Motor neuron (in vitro differentiated cells): ENCODE measurements around the gene ADRA2B. TPM values are rescaled to one million over a fixed set of nuclear protein-coding genes. Genes with fewer than 3 reads are reported as not detected.
A peak's percentile ranks its signal among the peaks of the same experiment; 100 is the strongest.

ENCODE experiments used
- ATAC-seq, 8 experiments: fragments of 200-7000 bp; cut with Tn5 transposase; replicated peaks in 6 of 8; 2 replicates each; pipeline ENCODE4 v1.8.0; 2021; ENCODE audit warnings: mild to moderate bottlenecking in 8 of 8, moderate library complexity in 8 of 8
- H3K27ac ChIP-seq, 2 donors: fragments of 250-450 bp; sonication (Bioruptor Pico); 2 replicates each; pipeline ENCODE4 v1.9.0; 2021; ENCODE audit warnings: antibody characterized with exemption in 2 of 2, mild to moderate bottlenecking in 2 of 2, moderate library complexity in 1 of 2
- H3K4me1 ChIP-seq, 2 donors: fragments of 250-450 bp; sonication (Bioruptor Pico); replicated peaks in 1 of 2; 2 replicates each; pipeline ENCODE4 v1.6.1; 2021; ENCODE audit warnings: antibody characterized with exemption in 2 of 2, mild to moderate bottlenecking in 2 of 2, moderate library complexity in 1 of 2
- H3K4me3 ChIP-seq, 5 donors: fragments of 250-450 bp; sonication (Bioruptor Pico); 2 replicates each; pipeline ENCODE4 v1.9.0; 2021; ENCODE audit warnings: antibody characterized with exemption in 5 of 5, mild to moderate bottlenecking in 5 of 5, moderate library complexity in 4 of 5
- WGBS, 10 experiments: fragments of 450-650 bp; shearing (Covaris generic); methylation state at CpG; one replicate each; pipeline ENCODE4 v1.0.0; 2022; 5-methylcytosine and 5-hydroxymethylcytosine counted together
- in situ Hi-C, 9 experiments: fragments of 400-800 bp; cut with MboI; loops; one replicate each; pipeline ENCODE4 v1.15.0; 2021; ENCODE audit warnings: low sequenced_read_pairs in 9 of 9, low pct_unique_long_range_greater_than_20kb in 2 of 9; ENCODE audit not compliant: unreplicated experiment in 9 of 9
- total RNA-seq, 8 experiments: library from RNA; unstranded; fragments of 300-600 nt; gene quantifications; 2 replicates each; pipeline versions ENCODE4 v1.2.3 to v1.2.4, GENCODE V29; 2022

ADRA2B gene
- total RNA-seq, 8 experiments from 2014 or later = 0.09 to 0.81 (median 0.20) TPM; not detected in 1

DNA sequence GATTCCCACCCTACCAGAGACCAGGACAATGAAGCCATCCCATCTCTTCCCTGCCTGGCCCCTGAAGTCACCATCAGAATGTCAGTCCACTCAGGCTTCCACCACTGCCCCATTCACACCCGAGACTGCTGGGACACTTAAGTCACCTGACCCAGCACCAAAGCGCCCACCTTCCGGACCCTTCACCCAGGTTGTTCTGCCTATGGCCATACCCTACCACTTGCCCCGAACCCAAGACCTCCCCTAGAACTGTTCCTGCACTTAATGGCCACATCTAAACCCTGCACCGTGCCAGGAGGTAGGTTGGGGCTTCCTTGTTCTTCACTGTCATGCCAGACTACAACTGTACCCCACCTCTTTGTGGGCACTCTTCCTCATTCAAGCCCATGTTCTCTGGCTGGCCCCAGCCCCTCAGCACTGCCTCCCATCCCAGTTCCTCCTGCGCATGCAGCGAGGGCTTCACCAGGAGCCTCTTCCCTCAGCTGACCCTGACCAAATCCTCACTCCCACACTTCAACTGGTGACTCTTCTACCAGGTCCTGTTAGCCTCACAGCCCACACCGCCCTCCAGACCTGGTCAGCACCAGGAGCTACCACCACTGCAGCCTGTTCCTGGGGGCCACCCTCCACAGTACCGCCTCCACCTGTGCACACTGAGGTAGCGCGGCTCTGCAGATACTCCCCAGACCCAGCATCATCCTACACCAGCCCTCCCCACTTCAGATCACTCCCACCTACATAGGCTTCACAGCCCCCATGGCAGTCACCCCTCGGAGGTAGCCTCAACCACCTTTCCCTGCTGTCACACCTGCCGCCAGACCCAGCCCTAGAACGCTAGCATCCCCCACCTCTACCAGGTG, 8.3 kb upstream of the ADRA2B start:
- 40 to 100% (median 62%) methylated on average over 1 to 7 of the region's 14 CpGs; no CpG with 5 or more reads in 4 of the 10 experiments for WGBS, 10 experiments
- H3K4me1 ChIP-seq = no peaks in the 10 kb centered on the region
- in situ Hi-C loops = loop anchor here in 2 of 9 experiments (25.0 kb wide), 1 partner anchor 112 kb away; no protein-coding TSS in a partner anchor
- H3K27ac ChIP-seq = no peak overlapping the region
- no peak overlapping the region for H3K4me3 ChIP-seq
- no peak for ATAC-seq

DNA sequence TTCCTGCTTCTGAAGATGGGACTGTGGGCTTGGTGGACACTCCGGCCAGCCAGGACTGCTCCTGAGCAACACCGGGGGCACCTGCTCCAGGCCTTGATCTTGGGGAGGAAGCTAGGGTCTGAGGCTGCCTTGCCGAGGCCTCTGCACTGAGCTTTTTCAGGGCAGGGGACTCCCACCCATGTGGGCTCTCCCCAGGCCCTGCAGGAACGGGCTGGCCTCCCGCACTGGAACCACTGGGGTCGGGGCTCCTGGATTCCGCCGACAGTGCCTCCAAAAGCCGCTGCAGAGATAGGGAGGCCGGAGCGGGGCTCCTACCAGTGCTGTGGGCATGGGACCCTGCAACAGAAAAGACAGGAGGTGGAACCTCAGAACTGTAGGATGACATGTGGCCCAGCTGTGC, 7.6 kb upstream of the ADRA2B start:
- in situ Hi-C loops = loop anchor here in 2 of 9 experiments (25.0 kb wide), 1 partner anchor 112 kb away; no protein-coding TSS in a partner anchor
- ATAC-seq = no peak
- WGBS, 10 experiments = 100% methylated on average over 4 of the region's 11 CpGs; no CpG with 5 or more reads in 9 of the 10 experiments
- no peaks in the 10 kb centered on the region for H3K4me1 ChIP-seq
- no peak overlapping the region for H3K4me3 ChIP-seq
- no peak overlapping the region for H3K27ac ChIP-seq

DNA sequence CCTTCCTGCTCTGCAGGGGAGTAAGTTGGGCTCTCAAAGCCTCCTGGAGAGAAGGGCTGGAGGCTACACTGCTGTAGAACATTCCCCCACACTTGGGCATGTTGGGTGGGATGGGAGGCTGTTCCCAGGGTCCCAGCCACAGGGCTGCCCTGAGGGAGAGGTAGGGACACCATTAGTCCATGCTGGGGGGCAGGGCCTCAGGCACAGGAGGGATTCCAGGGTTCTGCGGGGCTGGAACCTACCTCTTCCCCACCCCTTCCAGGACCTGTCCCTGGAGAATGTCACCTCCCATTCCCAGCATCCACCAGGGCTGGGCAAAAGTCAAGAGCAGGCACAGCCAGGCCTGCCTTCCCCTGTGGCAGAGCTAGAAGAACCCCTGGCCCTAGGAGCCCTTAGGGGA, 6.9 kb upstream of the ADRA2B start:
- no CpG with 5 or more reads among the region's 1 CpG for WGBS, 10 experiments
- in situ Hi-C loops = loop anchor here in 2 of 9 experiments (25.0 kb wide), 1 partner anchor 111 kb away; no protein-coding TSS in a partner anchor

GRCh38 chr2:96122391-96122790, 6.0 kb upstream of the ADRA2B start:
- H3K4me1 ChIP-seq = no peaks in the 10 kb centered on the region
- in situ Hi-C loops = loop anchor here in 2 of 9 experiments (25.0 kb wide), 1 partner anchor 110 kb away; no protein-coding TSS in a partner anchor
- ATAC-seq = no peak
- 57 to 80% methylated on average over 2 to 4 of the region's 5 CpGs; no CpG with 5 or more reads in 8 of the 10 experiments for WGBS, 10 experiments
- no peak overlapping the region for H3K27ac ChIP-seq
- no peak overlapping the region for H3K4me3 ChIP-seq

More for the DNA sequence above, 6.9 kb upstream of the ADRA2B start:
- Histone ChIP-seq H3K4me1 (no peaks in the 10 kb centered on the region), H3K4me3 (no peak overlapping the region), H3K27ac (no peak overlapping the region)
- ATAC-seq = no peak

- Histone ChIP-seq H3K4me1 (no peaks in the 10 kb centered on the region), H3K4me3 (no peak overlapping the region), H3K27ac (no peak overlapping the region)
- WGBS, 10 experiments = 23 to 100% (median 72%) methylated on average over 1 to 4 of the region's 4 CpGs; no CpG with 5 or more reads in 4 of the 10 experiments
- ATAC-seq = no peak
- in situ Hi-C loops = loop anchor here in 2 of 9 experiments (25.0 kb wide), 1 partner anchor 109 kb away; no protein-coding TSS in a partner anchor
Observed at GRCh38 chr2:96121414-96121813, 5.0 kb upstream of the ADRA2B start.

DNA sequence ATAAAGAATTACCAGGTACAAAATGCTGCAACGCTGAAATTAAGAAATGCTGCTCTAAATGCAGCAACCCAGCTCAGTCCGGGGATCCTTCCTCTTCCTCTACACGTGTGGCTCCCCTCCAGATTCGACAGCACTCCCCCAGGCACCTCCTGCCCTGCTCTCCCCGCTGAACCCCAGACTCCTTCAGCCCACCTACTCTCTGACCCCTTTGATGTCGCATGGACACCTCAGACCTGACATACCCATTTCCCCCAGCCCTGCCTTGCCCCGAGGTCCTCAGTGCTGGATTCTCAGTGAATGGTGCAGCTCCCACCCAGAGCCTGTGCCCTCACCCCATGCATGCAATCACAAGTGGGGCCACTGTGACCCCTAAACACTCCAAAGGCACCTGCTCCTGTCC, 4.6 kb upstream of the ADRA2B start:
- H3K4me1 ChIP-seq = no peaks in the 10 kb centered on the region
- no peak overlapping the region for H3K4me3 ChIP-seq
- no peak overlapping the region for H3K27ac ChIP-seq
- in situ Hi-C loops = loop anchor here in 2 of 9 experiments (25.0 kb wide), 1 partner anchor 109 kb away; no protein-coding TSS in a partner anchor
- no peak for ATAC-seq
- 20 to 100% (median 46%) methylated on average over 1 to 6 of the region's 7 CpGs; no CpG with 5 or more reads in 6 of the 10 experiments for WGBS, 10 experiments

DNA sequence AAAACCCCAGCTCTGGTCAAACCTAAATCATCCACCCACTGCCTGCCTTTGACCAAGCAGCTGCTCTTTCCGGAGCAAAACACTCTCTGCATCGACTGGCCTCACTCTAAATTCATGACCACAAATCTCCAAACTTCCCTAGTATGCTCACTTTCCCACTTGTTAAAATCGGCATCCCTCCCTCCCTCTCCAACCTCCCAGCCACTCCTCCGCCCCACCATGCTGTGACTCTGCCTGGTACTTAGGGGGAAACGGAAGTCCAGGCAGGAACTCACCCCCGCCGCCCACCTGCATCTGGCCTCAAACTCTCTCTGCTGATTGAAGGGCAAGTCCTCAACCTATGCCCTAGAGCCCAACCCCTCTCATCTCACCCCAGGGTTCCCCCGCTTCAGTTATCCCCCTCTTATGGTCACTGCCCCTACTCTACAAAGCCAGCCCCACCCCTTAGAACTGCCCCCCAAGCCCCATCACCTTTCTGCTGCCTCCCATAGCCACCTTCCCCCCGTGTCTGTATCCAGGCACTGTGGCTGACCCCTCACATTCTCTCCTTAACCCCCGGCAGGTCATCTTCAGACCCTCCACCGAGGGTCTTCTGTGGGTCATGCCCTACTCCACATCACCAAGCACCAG, 3.8 kb upstream of the ADRA2B start:
- ATAC-seq = no peak
- in situ Hi-C loops = loop anchor here in 2 of 9 experiments (25.0 kb wide), 1 partner anchor 108 kb away; no protein-coding TSS in a partner anchor

GRCh38 chr2:96119389-96119751, 3.0 kb upstream of the ADRA2B start:
- WGBS, 10 experiments = 83 to 96% methylated on average over 1 to 3 of the region's 5 CpGs; no CpG with 5 or more reads in 8 of the 10 experiments
- Histone ChIP-seq H3K4me1 (no peaks in the 10 kb centered on the region), H3K4me3 (no peak overlapping the region), H3K27ac (no peak overlapping the region)
- ATAC-seq = no peak
- in situ Hi-C loops = loop anchor here in 2 of 9 experiments (25.0 kb wide), 1 partner anchor 107 kb away; no protein-coding TSS in a partner anchor

More for the DNA sequence above, 3.8 kb upstream of the ADRA2B start:
- no peaks in the 10 kb centered on the region for H3K4me1 ChIP-seq
- 10% methylated on average over 2 of the region's 11 CpGs; no CpG with 5 or more reads in 9 of the 10 experiments for WGBS, 10 experiments
- H3K4me3 ChIP-seq = no peak overlapping the region
- H3K27ac ChIP-seq = no peak overlapping the region

DNA sequence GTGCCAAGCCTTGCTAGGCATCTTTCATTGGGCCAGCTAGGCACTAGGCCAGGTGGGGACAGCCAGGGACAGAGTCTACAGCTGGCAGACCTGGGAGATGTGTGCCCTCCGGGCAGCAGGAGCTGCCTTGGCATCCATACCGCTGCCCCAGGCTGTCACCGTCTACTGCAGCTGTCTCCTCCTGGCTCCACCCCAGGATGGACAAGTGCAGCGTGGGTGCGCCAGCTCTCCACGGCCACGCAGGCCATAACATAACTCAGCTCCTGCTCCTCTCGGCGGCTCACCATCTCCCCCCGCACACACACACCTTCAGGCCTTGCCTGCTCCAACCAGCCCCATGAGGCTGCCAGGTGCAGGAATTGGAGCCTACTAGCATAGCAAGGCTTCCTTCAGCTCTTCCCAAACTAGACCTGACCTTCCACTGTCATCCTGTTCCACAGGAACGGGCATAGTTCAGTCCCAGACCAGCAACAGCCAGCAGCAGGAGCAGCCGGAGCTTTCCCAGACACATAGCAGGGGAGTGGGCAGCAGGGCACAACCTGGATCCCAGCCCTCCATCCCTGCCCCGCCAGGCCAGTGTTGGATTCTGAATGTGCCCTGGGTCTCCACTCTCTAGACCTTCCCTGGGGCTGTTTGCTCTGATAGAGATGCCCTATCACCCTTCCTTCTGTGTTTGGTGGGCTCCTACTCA, 2.5 kb upstream of the ADRA2B start:
- Histone ChIP-seq H3K4me3 (no peak overlapping the region), H3K4me1 (no peaks in the 10 kb centered on the region), H3K27ac (no peak overlapping the region)
- WGBS, 10 experiments = 60 to 93% (median 67%) methylated on average over 2 to 9 of the region's 13 CpGs; no CpG with 5 or more reads in 7 of the 10 experiments
- ATAC-seq = no peak
- in situ Hi-C loops = loop anchor here in 2 of 9 experiments (25.0 kb wide), 1 partner anchor 107 kb away; no protein-coding TSS in a partner anchor

- H3K27ac ChIP-seq = no peak overlapping the region
- H3K4me1 ChIP-seq = no peaks in the 10 kb centered on the region
- no peak for ATAC-seq
- in situ Hi-C loops = loop anchor here in 2 of 9 experiments (25.0 kb wide), 1 partner anchor 106 kb away; no protein-coding TSS in a partner anchor
- no peak overlapping the region for H3K4me3 ChIP-seq
- WGBS, 10 experiments = 33 to 80% (median 60%) methylated on average over 1 to 6 of the region's 17 CpGs; no CpG with 5 or more reads in 5 of the 10 experiments
Observed at GRCh38 chr2:96117701-96118588, 1.6 kb upstream of the ADRA2B start.

- 0 to 13% (median 5%) methylated on average over 3 to 10 of the region's 62 CpGs; no CpG with 5 or more reads in 7 of the 10 experiments for WGBS, 10 experiments
- in situ Hi-C loops = loop anchor here in 2 of 9 experiments (25.0 kb wide), 1 partner anchor 105 kb away; no protein-coding TSS in a partner anchor
- Histone ChIP-seq H3K27ac (no peak overlapping the region), H3K4me1 (no peaks in the 10 kb centered on the region), H3K4me3 (peak overlapping the region; percentile 41 to 50 (median 43))
- peak; percentile 86 to 92 (median 89) for ATAC-seq
Observed at GRCh38 chr2:96116879-96117533, 635 bp upstream of the ADRA2B start.
